Tibial artery (tissue), 4 donors: Measurements from ENCODE around the gene MPHOSPH8.
"Not testable (repeated sequence)": the region's sequence is repeated elsewhere in the genome, so short reads cannot be mapped to it uniquely, and the experiment has no call there.

ENCODE experiments used
- DNase-seq, 2 donors: peaks; one replicate each; pipeline ENCODE4 v3.0.0-alpha.2; 2019
- H3K27ac ChIP-seq, 2 donors: fragments of 200-600 bp; sonication (generic) in 1 of 2; 1 replicate in 1 of 2; 2 replicates in 1 of 2; pipeline ENCODE4 v1.5.1; 2018 to 2019; ENCODE audit warnings: mild to moderate bottlenecking in 1 of 2
- H3K27me3 ChIP-seq, 2 donors: fragments of 200-600 bp; sonication (generic) in 1 of 2; one replicate each; pipeline versions ENCODE4 v1.5.1 to v1.6.0; 2016 to 2019
- H3K36me3 ChIP-seq, 3 donors: fragments of 200-600 bp; sonication (generic) in 2 of 3; one replicate each; pipeline ENCODE4 v1.5.1; 2016 to 2019; ENCODE audit warnings: mild to moderate bottlenecking in 2 of 3
- H3K4me1 ChIP-seq, 4 donors: fragments of 200-600 bp; sonication (generic) in 2 of 4; 1 replicate in 3 of 4; 2 replicates in 1 of 4; pipeline ENCODE4 v1.5.1; 2016 to 2019
- H3K4me3 ChIP-seq, 2 donors: fragments of 200-600 bp; sonication (generic) in 1 of 2; 1 replicate in 1 of 2; 2 replicates in 1 of 2; pipeline ENCODE4 v1.5.1; 2018 to 2019; ENCODE audit warnings: mild to moderate bottlenecking in 2 of 2
- H3K9me3 ChIP-seq, 3 donors: fragments of 200-600 bp; sonication (generic) in 1 of 3; one replicate each; pipeline ENCODE4 v1.5.1; 2016 to 2019
- CTCF ChIP-seq, 2 experiments: fragments of 200-600 bp in 1 of 2; fragments of 450-650 bp in 1 of 2; IDR thresholded peaks; one replicate each; pipeline ENCODE4 v1.5.1; 2017 to 2019; ENCODE audit warnings: antibody characterized with exemption in 2 of 2, mild to moderate bottlenecking in 1 of 2, moderate library complexity in 1 of 2
- intact Hi-C: fragments of 100-400 bp; cut with DNase I; formaldehyde crosslinking; loops from one replicate; pipeline ENCODE4 v1.15.0; 2023; ENCODE audit warnings: low total_unique reads

MPHOSPH8 gene

GRCh38 chr13:19634256-19634740 lies 839 bp downstream of the MPHOSPH8 start:
- Histone ChIP-seq H3K9me3 (no peaks in the 10 kb centered on the region), H3K36me3 (no peaks in the 10 kb centered on the region), H3K4me3 (peak overlapping the region; percentile 78 to 80), H3K27me3 (no peaks in the 10 kb centered on the region), H3K27ac (peak overlapping the region; percentile 92 to 94), H3K4me1 (peaks cover 0 to 32% (median 23%) of the 10 kb centered on the region in 4 donors)
- DNase-seq, result no peak
- intact Hi-C loops, result loop anchor here (10.0 kb wide), 1 partner anchor 331 kb away; no protein-coding TSS in a partner anchor
- TF ChIP-seq CTCF (IDR thresholded peaks at IDR 0.05), result no peak

DNA sequence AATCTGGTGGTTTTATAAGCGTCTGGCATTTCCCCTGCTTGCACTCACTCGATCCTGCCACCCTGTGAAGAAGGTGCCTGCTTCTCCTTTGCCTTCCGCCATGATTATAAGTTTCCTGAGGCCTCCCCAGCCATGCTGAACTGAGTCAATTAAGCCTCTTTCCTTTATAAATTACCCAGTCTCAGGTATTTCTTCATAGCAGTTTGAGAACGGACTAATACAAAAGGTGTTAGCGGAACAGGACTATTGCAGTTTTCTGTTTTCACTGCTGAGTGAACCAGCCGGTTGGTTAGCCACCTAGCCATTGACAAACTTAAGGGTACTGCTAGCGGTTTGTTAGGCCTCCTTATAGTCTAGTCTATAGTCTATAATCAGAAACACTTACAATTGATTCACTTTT lies 2.5 kb downstream of the MPHOSPH8 start:
- H3K27ac ChIP-seq, DNase-seq, H3K36me3 ChIP-seq, H3K27me3 ChIP-seq, H3K9me3 ChIP-seq: not testable (repeated sequence)
- Histone ChIP-seq H3K4me1 (peaks cover 0 to 32% (median 23%) of the 10 kb centered on the region in 4 donors), H3K4me3 (peak overlapping the region in 1 of 2 donors; percentile 78)
- intact Hi-C loops, result loop anchor here (10.0 kb wide), 1 partner anchor 329 kb away; no protein-coding TSS in a partner anchor

GRCh38 chr13:19643652-19644051 lies 10.2 kb downstream of the MPHOSPH8 start:
- TF ChIP-seq CTCF (IDR thresholded peaks at IDR 0.05), result no peak
- H3K4me1 ChIP-seq, result peaks cover 0 to 9% (median under 1%) of the 10 kb centered on the region in 4 donors
- H3K27ac ChIP-seq, result no peak overlapping the region
- no peak overlapping the region for H3K4me3 ChIP-seq
- intact Hi-C loops, result no loop called here
- no peak for DNase-seq
- H3K9me3 ChIP-seq, result no peaks in the 10 kb centered on the region
- peaks cover 23 to 55% (median 42%) of the 10 kb centered on the region in 3 donors for H3K36me3 ChIP-seq
- H3K27me3 ChIP-seq, result no peaks in the 10 kb centered on the region

DNA sequence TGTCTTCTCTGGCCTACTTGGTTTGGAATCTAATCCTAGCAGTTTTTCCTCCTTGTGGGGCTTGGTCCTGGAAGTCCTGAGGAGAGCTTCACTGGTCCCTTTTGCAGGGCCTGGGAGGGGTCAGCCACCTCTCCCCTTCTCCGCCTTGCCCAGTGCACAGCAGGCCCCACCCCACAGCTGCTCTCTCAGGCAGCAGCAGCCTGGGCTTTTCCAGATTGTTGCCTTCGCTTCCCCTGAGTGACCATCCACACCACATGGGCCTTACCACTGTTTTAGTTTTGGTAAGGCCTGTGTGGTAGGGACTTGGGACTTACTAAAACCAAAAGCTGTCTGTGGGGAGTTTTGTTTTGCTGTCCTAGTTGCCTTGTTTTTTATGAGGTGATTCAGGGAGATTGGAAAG lies 11.5 kb downstream of the MPHOSPH8 start:
- H3K9me3 ChIP-seq, result no peaks in the 10 kb centered on the region
- peaks cover 0 to 9% (median 0%) of the 10 kb centered on the region in 4 donors for H3K4me1 ChIP-seq
- TF ChIP-seq CTCF (IDR thresholded peaks at IDR 0.05), result no peak
- peaks cover 30 to 66% (median 55%) of the 10 kb centered on the region in 3 donors for H3K36me3 ChIP-seq
- H3K4me3 ChIP-seq, result no peak overlapping the region
- no peak overlapping the region for H3K27ac ChIP-seq
- no peaks in the 10 kb centered on the region for H3K27me3 ChIP-seq
- DNase-seq, result no peak
- intact Hi-C loops, result no loop called here

GRCh38 chr13:19646063-19646462 lies 12.6 kb downstream of the MPHOSPH8 start:
- H3K4me1 ChIP-seq, result peaks cover 0 to 9% (median 0%) of the 10 kb centered on the region in 4 donors
- no peak for DNase-seq
- intact Hi-C loops, result no loop called here
- peaks cover 41 to 77% (median 66%) of the 10 kb centered on the region in 3 donors for H3K36me3 ChIP-seq
- H3K4me3 ChIP-seq, result no peak overlapping the region
- no peak for TF ChIP-seq CTCF (IDR thresholded peaks at IDR 0.05)
- no peaks in the 10 kb centered on the region for H3K27me3 ChIP-seq
- H3K27ac ChIP-seq, result no peak overlapping the region
- no peaks in the 10 kb centered on the region for H3K9me3 ChIP-seq

DNA sequence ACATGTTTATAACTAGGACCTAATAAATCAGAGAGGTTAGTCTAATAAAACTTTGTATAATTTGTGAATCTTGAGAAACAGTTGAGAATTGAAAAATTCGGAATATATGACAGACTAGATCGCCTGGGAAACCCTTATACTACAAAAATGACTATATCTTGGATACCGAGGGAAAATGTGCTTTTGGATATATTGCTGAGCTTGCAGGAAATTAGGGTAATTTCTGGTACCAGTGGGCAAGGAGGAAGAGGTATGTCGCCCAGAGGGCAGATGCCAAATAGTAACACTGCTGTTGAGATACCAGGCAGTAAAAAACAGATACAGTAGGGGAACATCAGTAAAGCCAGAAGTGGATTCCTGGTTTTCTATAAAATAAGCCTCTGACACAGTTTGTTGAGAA lies 17.3 kb downstream of the MPHOSPH8 start:
- no peaks in the 10 kb centered on the region for H3K4me1 ChIP-seq
- H3K27me3 ChIP-seq, result no peaks in the 10 kb centered on the region
- peaks cover 39 to 68% (median 55%) of the 10 kb centered on the region in 3 donors for H3K36me3 ChIP-seq
- H3K27ac ChIP-seq, result no peak overlapping the region
- no peak for TF ChIP-seq CTCF (IDR thresholded peaks at IDR 0.05)
- intact Hi-C loops, result no loop called here
- DNase-seq, result no peak
- H3K4me3 ChIP-seq, result no peak overlapping the region
- H3K9me3 ChIP-seq, result no peaks in the 10 kb centered on the region
